ENCODE results near the gene ABI2.

- TF ChIP-seq MAX (IDR thresholded peaks at IDR 0.05) (no peak), TAF1 (IDR thresholded peaks at IDR 0.05; ENCODE audit: low read depth) (no peak)
Observed at GRCh38 chr2:203453858-203454451, 125.8 kb downstream of the ABI2 start.

Measured in Ishikawa (cell line).